Upper lobe of left lung (tissue), 6 donors: ENCODE data around the gene NHLH2. TPM values are rescaled to one million over a fixed set of nuclear protein-coding genes. Genes with fewer than 3 reads are reported as not detected.

Experiments used
- ATAC-seq, 2 donors: fragments of 200-7000 bp; cut with Tn5 transposase; one replicate each; pipeline ENCODE4 v1.9.1; 2022; ENCODE audit warnings: mild to moderate bottlenecking in 2 of 2, moderate library complexity in 2 of 2; ENCODE audit not compliant: low FRiP score in 2 of 2
- DNase-seq, 2 donors: peaks; one replicate each; pipeline ENCODE4 v3.0.0-alpha.2; 2019 to 2020
- H3K27ac ChIP-seq, 4 donors: fragments of 200-600 bp; sonication (generic); one replicate each; pipeline ENCODE4 v1.5.1; 2016 to 2019
- H3K27me3 ChIP-seq, 4 donors: fragments of 200-600 bp; sonication (generic); one replicate each; pipeline ENCODE4 v1.5.1; 2017 to 2019
- H3K36me3 ChIP-seq, 4 donors: fragments of 200-600 bp; sonication (generic); one replicate each; pipeline ENCODE4 v1.5.1; 2016 to 2019
- H3K4me1 ChIP-seq, 4 donors: fragments of 200-600 bp; sonication (generic); one replicate each; pipeline ENCODE4 v1.5.1; 2018 to 2019
- H3K4me3 ChIP-seq, 4 donors: fragments of 200-600 bp; sonication (generic); one replicate each; pipeline ENCODE4 v1.5.1; 2017 to 2019; ENCODE audit warnings: mild to moderate bottlenecking in 2 of 4, moderate library complexity in 1 of 4
- H3K9me3 ChIP-seq, 4 donors: fragments of 200-600 bp; sonication (generic); one replicate each; pipeline ENCODE4 v1.5.1; 2018 to 2019
- EP300 ChIP-seq, 4 donors: sonication (generic); formaldehyde crosslinking; IDR thresholded peaks; one replicate each; pipeline ENCODE4 v1.5.1; 2017; ENCODE audit warnings: antibody characterized with exemption in 4 of 4, control low read depth in 2 of 4
- POLR2A ChIP-seq, 4 donors: fragments of 450-650 bp; IDR thresholded peaks; one replicate each; pipeline ENCODE4 v1.5.1; 2016 to 2017; ENCODE audit warnings: antibody characterized with exemption in 4 of 4, mild to moderate bottlenecking in 2 of 4
- POLR2AphosphoS5 ChIP-seq, 2 donors: sonication (generic); formaldehyde crosslinking; IDR thresholded peaks; one replicate each; pipeline ENCODE4 v1.5.1; 2017; ENCODE audit warnings: antibody characterized with exemption in 2 of 2
- WGBS, 2 donors: methylation state at CpG; one replicate each; pipeline ENCODE4 v1.1.5; 2017 to 2018; 5-methylcytosine and 5-hydroxymethylcytosine counted together
- total RNA-seq, 6 donors: library from RNA; depleted of rRNA in 4 of 6; stranded (reverse); fragments of >200 nt in 4 of 6; gene quantifications; one replicate each; pipeline versions ENCODE4 v1.1.0 to v1.2.1, GENCODE V29; 2016 to 2021
- TF ChIP-seq, protein P1 (sequence below), 6 experiments: fragments of 450-650 bp in 4 of 6; fragments of 200-600 bp in 2 of 6; sonication (generic) in 2 of 6; IDR thresholded peaks; one replicate each; pipeline ENCODE4 v1.5.1; 2016 to 2019; ENCODE audit warnings: antibody characterized with exemption in 6 of 6
- donor health status: DM: no; HTN: no; CAD: no; lungs with moderate emphysema.
- donor health status: DM: no; HTN: yes; CAD: no; lungs with severe emphysema.

NHLH2 gene
- total RNA-seq, 6 donors from 2014 or later, result 0.30 to 1.3 (median 0.41) TPM; not detected in 2

DNA sequence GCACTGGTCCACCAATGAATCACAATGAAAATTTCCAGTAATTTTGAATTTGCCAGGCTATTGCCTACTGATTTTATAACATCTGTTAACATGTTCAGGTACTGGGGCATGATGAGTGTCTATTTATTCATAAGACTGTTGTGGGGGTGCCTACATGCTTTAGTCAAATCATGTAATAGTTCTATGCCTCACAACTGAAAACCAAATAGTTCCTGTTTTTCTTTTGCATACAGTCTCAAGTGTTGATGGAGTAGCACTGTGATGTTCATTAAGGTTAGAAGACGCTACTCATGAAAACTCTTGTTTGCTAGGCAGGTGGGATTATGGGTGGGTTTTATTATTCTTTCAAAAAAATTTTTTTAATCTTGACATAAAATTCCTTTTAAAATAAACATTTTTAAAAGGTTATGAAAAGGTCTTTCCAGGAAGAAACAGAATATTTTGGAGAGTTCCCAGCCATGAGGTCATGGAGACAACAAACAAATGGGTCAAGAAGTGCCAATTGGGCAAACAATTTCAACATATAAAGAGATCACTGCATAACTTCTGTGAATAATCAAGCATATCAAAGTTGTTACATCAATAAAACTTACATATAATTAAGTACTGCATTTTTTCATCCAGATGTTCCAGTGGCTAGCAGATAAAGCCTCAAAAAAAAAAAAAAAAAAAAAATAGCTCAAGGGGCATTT is 40.2 kb upstream of the NHLH2 start:
- Histone ChIP-seq H3K9me3 (no peaks in the 10 kb centered on the region), H3K4me3 (no peak overlapping the region), H3K27ac (no peak overlapping the region), H3K36me3 (no peaks in the 10 kb centered on the region), H3K27me3 (no peaks in the 10 kb centered on the region), H3K4me1 (no peaks in the 10 kb centered on the region)
- TF ChIP-seq POLR2AphosphoS5 (IDR thresholded peaks at IDR 0.05) (no peak), POLR2A (IDR thresholded peaks at IDR 0.05) (no peak), EP300 (IDR thresholded peaks at IDR 0.05) (no peak)
- TF ChIP-seq, protein P1, sequence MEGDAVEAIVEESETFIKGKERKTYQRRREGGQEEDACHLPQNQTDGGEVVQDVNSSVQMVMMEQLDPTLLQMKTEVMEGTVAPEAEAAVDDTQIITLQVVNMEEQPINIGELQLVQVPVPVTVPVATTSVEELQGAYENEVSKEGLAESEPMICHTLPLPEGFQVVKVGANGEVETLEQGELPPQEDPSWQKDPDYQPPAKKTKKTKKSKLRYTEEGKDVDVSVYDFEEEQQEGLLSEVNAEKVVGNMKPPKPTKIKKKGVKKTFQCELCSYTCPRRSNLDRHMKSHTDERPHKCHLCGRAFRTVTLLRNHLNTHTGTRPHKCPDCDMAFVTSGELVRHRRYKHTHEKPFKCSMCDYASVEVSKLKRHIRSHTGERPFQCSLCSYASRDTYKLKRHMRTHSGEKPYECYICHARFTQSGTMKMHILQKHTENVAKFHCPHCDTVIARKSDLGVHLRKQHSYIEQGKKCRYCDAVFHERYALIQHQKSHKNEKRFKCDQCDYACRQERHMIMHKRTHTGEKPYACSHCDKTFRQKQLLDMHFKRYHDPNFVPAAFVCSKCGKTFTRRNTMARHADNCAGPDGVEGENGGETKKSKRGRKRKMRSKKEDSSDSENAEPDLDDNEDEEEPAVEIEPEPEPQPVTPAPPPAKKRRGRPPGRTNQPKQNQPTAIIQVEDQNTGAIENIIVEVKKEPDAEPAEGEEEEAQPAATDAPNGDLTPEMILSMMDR (IDR thresholded peaks at IDR 0.05), result no peak
- DNase-seq (no peak), ATAC-seq (no peak)
- WGBS, 2 donors, result 61 to 75% methylated on average over 1 of the region's 1 CpG

DNA sequence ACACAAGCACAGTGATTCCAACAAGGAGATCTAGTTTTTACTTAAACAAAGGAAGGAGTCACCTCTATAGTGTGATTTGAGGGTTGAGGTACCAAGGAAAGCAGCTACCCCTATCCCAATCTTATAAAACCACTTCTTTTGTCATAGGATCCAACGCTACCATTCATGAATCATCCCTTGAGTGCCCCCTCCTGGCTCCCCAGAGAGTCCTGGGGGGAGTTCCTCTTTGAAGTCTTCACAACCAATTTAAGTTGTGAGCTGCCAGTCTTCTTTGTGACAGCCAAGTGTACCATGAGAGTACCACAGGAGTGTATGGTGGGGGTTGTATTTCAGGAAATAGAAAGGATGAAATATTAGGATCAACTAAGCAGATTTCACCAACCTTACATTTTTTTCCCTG is 39.1 kb upstream of the NHLH2 start:
- Histone ChIP-seq H3K4me3 (no peak overlapping the region), H3K27ac (no peak overlapping the region), H3K9me3 (no peaks in the 10 kb centered on the region), H3K36me3 (no peaks in the 10 kb centered on the region), H3K4me1 (no peaks in the 10 kb centered on the region), H3K27me3 (no peaks in the 10 kb centered on the region)
- ATAC-seq, result no peak
- WGBS, 2 donors, result 64 to 72% methylated on average over 1 of the region's 1 CpG
- TF ChIP-seq POLR2A (IDR thresholded peaks at IDR 0.05), result no peak
- no peak for TF ChIP-seq EP300 (IDR thresholded peaks at IDR 0.05)
- no peak for TF ChIP-seq POLR2AphosphoS5 (IDR thresholded peaks at IDR 0.05)
- TF ChIP-seq, protein P1 (IDR thresholded peaks at IDR 0.05), result no peak
- no peak for DNase-seq

DNA sequence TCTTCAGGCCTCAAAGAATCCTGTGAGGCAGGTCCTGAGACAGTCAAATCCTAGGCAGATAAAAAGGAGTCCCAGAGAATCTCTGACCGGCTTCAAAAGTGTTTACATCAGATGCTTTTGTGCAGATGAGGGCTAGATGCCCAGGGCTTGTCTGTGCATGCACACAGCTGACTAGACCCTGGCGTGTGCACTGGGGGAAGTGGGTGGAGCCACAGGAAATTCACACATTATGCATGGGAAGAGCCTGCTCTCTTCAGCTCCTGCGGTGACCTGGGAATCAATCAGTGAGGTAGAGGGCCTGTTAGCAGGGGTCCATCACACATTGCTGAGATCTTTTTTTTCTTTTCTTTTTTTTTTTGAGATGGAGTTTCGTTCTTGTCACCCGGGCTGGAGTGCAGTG is 36.6 kb upstream of the NHLH2 start:
- no peak for TF ChIP-seq EP300 (IDR thresholded peaks at IDR 0.05)
- TF ChIP-seq POLR2AphosphoS5 (IDR thresholded peaks at IDR 0.05), result no peak
- TF ChIP-seq, protein P1 (IDR thresholded peaks at IDR 0.05), result no peak
- no peak for TF ChIP-seq POLR2A (IDR thresholded peaks at IDR 0.05)
- H3K4me3 ChIP-seq, result no peak overlapping the region
- no peak for ATAC-seq
- WGBS, 2 donors, result 37 to 54% methylated on average over 5 of the region's 5 CpGs
- no peak overlapping the region for H3K27ac ChIP-seq
- no peaks in the 10 kb centered on the region for H3K9me3 ChIP-seq
- DNase-seq, result no peak
- H3K27me3 ChIP-seq, result no peaks in the 10 kb centered on the region
- no peaks in the 10 kb centered on the region for H3K4me1 ChIP-seq
- no peaks in the 10 kb centered on the region for H3K36me3 ChIP-seq

DNA sequence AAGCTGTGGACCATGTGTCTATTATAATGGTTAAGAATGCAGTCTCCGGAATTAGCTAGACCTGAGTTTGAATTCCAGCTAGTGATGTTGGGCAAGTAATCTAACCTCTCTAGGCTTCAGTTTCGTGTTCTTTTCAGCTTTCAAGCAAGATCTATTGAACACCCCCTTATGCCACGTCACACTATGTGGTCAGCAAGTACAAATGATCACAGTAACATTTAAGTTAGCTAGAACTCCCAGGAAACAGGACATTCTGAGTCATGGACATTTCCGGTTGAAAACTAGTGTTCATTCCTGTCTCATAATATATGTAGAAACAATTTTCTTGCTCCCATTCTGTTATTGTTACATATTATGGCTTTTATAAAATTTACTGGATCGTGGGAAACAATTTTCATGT is 34.0 kb upstream of the NHLH2 start:
- Histone ChIP-seq H3K27me3 (no peaks in the 10 kb centered on the region), H3K27ac (no peak overlapping the region), H3K4me3 (no peak overlapping the region), H3K9me3 (no peaks in the 10 kb centered on the region), H3K4me1 (no peaks in the 10 kb centered on the region), H3K36me3 (no peaks in the 10 kb centered on the region)
- WGBS, 2 donors, result 74 to 83% methylated on average over 5 of the region's 5 CpGs
- TF ChIP-seq, protein P1 (IDR thresholded peaks at IDR 0.05), result no peak
- TF ChIP-seq POLR2AphosphoS5 (IDR thresholded peaks at IDR 0.05), result no peak
- no peak for TF ChIP-seq POLR2A (IDR thresholded peaks at IDR 0.05)
- TF ChIP-seq EP300 (IDR thresholded peaks at IDR 0.05), result no peak
- DNase-seq (no peak), ATAC-seq (no peak)

DNA sequence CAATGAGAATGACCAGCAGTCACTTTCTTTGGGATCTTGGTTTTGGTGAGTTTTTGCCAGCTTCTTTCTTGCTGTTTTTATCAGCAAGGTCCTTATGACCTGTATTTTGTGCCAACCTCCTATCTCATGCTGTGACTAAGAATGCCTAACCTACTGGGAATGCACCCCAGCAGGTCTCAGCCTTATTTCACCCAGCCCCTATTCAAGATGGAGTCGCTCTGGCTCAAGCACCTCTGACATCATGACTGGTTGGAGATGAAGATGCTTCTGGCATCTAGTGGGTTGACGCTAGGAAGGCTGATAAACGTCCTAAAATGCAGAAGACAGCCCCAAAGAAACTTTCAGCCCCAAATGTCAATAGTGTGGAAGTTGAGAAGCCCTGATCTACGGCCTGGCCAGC is 33.6 kb upstream of the NHLH2 start:
- ATAC-seq, result no peak
- TF ChIP-seq POLR2AphosphoS5 (IDR thresholded peaks at IDR 0.05) (no peak), POLR2A (IDR thresholded peaks at IDR 0.05) (no peak), EP300 (IDR thresholded peaks at IDR 0.05) (no peak)
- TF ChIP-seq, protein P1 (IDR thresholded peaks at IDR 0.05), result no peak
- H3K27me3 ChIP-seq, result no peaks in the 10 kb centered on the region
- WGBS, 2 donors, result 59 to 65% methylated on average over 4 of the region's 4 CpGs
- H3K27ac ChIP-seq, result no peak overlapping the region
- no peaks in the 10 kb centered on the region for H3K4me1 ChIP-seq
- DNase-seq, result no peak
- H3K36me3 ChIP-seq, result no peaks in the 10 kb centered on the region
- no peaks in the 10 kb centered on the region for H3K9me3 ChIP-seq
- H3K4me3 ChIP-seq, result no peak overlapping the region
